Islet precursor cell (in vitro differentiated cells): ENCODE measurements around the gene GTF2H2C.
"Not testable (repeated sequence)": the region's sequence is repeated elsewhere in the genome, so short reads cannot be mapped to it uniquely, and the experiment has no call there.

Source experiments
- DNase-seq: peaks from one replicate; pipeline ENCODE4 v3.0.0-alpha.2; 2018

Gene GTF2H2C

GRCh38 chr5:69559908-69560330, at the start of gene GTF2H2C:
Gene GTF2H2C, plus strand, starts transcription at chr5:69560191. Its CDS starts 4,942 bp downstream, at chr5:69565133.
- peak; percentile 89 for DNase-seq

DNA sequence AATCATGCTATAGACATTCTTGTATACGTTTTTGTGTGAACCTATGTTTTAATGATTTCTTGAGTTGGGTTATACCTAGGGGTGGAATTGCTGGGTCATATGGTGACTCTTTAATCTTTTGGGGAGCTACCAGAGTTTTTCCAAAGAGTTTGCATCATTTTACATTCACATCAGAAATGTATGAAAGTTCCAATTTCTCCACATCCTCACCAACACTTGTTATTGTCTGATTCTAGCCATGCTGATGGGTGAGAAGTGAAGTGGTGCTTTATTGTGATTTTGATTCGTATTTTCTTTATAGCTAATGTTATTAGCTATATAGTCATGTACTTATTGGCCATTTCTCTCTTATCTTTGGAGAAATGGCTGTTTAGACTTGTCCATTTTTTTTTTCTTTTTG, 49.3 kb upstream of the GTF2H2C start:
- DNase-seq, result no peak

- no peak for DNase-seq
Measured at GRCh38 chr5:69512740-69513260, 47.2 kb upstream of the GTF2H2C start.

- DNase-seq, result not testable (repeated sequence)
Measured at GRCh38 chr5:69515570-69515969, 44.4 kb upstream of the GTF2H2C start.

GRCh38 chr5:69516769-69517168, 43.2 kb upstream of the GTF2H2C start:
- no peak for DNase-seq

- DNase-seq, result no peak
Measured at GRCh38 chr5:69517763-69518212, 42.2 kb upstream of the GTF2H2C start.

- no peak for DNase-seq
Measured at GRCh38 chr5:69519285-69519684, 40.7 kb upstream of the GTF2H2C start.

DNA sequence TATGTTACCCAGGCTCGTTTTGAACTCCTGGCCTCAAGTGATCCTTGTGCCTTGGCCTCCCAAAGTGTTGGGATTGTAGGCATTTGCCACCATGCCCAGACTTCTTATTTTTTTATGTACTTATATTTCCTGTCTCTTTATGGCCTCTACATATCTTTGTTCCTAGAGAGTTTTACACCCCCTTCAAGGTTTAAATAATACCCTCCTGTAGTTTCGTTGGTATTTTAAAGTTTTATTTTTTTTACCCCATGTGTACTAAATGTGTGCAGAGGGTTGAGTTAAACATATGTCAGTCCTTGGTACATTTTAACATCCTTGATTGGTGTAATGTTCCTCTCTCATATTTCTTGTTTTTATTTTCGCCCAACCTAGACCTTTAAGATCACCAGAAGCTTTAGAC, 38.0 kb upstream of the GTF2H2C start:
- DNase-seq, result no peak

GRCh38 chr5:69525490-69525889, 34.5 kb upstream of the GTF2H2C start:
- DNase-seq, result no peak

DNA sequence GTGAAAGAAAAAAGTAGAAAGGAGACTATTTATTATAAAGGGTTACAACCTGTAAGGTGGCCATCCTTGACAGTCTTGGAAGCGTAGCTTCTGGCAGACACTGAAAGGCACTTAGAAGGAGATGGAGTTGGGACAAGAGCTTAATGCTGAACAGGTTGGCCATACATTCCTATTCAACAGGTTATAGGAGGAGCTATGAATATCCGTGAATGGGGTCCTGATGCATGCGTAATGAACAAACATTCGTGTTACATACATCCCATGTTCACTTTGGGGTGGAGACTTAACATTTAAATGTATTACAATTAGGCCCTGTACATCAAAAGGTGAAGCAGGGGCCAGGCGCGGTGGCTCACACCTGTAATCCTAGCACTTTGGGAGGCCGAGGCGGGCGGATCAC, 33.3 kb upstream of the GTF2H2C start:
- DNase-seq, result no peak

- DNase-seq, result no peak
Measured at GRCh38 chr5:69527128-69527770, 32.7 kb upstream of the GTF2H2C start.

DNA sequence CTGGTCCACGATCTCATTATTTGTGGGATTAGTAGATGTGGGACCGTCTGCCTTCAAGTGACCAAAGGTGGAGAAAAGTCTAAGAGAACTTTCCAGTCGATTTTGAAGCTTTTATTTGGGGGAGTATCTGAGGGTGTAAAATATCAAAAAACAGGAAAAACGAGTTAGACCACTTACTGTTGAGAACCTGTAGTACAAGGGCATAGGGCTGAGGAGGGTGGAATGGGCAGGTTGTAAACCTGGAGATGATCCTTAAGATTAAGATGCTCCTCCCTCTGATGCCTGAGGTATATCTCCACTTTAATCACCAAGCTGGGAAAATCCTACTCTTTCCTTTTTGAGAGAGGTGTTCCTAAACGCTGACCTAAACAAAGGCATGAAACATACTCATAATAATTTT, 32.0 kb upstream of the GTF2H2C start:
- peak; percentile 74 for DNase-seq

- no peak for DNase-seq
Measured at GRCh38 chr5:69528609-69529008, 31.4 kb upstream of the GTF2H2C start.

GRCh38 chr5:69530561-69531405, 29.2 kb upstream of the GTF2H2C start:
- no peak for DNase-seq

DNA sequence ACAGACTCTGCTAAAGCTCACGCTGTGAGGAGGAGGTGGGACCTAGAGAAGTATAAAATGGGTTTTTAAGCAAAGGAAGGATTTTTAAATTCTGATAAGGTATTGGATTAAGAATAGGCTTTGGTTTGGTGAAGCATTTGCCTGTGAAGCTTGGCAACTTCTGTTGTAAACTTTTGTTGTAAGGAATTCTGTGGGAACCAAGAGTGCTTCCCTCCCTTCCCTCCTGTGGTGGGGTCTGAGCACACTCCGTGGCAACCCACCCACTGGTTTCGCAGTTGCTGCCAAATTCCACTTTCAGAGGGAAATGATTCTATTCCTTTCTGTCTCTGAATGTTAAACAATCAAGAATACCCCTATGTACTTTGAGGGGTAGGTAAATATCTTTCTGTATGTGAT, 28.6 kb upstream of the GTF2H2C start:
- no peak for DNase-seq

DNA sequence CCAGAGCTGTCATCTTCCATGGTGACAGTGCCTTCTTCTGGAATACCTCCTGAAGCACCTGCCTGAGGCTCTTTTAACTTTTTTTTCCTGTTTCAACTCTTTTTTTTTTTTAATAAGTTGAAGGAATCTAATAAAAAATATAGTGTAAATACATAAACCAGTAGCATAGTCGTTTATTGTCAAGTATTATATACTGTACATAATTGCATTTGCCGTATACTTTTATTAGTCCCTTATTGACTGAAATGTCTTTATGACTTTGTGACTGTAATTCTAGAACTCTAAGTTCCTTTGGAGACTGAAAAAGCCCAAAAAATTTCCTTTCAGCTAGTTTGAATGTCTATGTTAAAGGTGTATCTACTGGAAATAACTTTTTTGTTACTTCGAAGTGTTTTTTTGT, 22.1 kb upstream of the GTF2H2C start:
- DNase-seq, result not testable (repeated sequence)

DNA sequence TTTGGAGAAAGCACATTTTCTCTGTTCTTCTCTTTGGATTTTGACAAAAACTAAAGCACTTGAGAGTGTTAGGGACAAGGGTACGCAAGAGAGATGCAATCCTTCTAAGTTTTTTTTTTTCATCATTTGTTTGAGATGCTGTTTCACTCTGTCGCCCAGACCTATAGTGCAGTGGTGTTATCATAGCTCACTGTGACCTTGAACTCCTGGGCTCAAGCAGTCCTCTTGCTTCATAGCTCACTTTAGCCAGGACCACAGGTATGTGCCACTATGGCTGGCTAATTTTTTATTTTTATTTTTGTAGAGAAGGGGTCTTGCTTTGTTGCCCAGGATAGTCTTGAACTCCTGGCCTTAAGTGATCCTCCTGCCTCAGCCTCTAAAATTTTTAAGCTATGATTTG, 21.3 kb upstream of the GTF2H2C start:
- DNase-seq, result not testable (repeated sequence)

DNA sequence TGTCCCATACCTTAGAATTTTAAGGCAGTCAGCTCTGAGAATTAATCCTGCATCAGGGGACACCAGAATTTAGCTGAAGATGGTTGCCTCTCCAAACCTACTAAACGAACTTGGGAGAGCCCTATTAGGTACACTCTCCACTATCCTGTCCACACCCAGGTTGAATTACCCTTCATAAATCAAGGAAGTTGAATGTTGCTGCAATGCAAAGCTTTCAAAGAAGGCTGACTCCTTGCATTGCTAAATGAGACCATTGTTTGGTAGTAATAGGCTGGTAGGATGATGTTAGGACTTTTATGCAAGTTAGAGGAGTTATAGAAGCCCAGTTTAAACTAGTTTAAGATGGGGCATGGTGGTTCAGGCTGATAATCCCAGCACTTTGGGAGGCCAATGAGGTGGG, 18.6 kb upstream of the GTF2H2C start:
- not testable (repeated sequence) for DNase-seq

- DNase-seq, result not testable (repeated sequence)
Measured at GRCh38 chr5:69542838-69543618, 17.0 kb upstream of the GTF2H2C start.

DNA sequence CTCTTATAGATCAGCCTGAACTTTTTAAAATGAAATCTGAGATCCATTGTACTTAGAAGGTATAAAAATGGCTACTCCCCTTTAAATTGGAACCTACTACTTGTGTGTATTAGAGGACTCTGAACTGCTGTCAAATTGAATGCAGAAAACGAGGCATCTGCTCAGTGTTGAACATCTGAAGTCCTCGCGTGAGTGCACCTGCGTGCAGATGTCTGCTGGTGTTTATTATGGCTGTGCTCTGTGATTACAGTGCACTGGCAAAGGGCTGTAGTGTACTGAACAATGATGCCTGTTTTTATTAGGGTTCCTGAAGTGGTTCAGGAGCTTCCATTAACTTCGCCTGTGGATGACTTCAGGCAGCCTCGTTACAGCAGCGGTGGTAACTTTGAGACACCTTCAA, 15.4 kb upstream of the GTF2H2C start:
- DNase-seq, result not testable (repeated sequence)

- DNase-seq, result peak; percentile 49
Measured at GRCh38 chr5:69560587-69561431, 818 bp downstream of the GTF2H2C start.

DNA sequence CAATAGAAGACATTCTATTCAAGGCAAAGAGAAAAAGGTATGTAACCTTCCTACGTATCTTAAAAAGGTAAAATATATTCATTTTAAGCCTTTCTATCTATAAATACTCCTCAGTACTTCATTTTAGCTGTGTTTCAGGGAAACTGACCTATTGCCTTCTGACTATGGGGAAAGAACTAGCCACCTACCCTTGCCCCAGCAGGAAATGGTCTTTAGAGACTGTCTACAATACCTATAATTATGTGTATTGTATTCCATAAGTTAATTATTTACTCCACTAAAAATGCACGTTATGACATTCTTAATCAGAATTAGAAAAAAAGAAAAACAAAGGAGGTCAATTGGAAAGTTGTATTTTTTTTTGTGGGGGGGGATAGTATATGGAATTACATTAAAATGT, 6.2 kb downstream of the GTF2H2C start:
- DNase-seq, result not testable (repeated sequence)
